GM12891 (cell line): ENCODE measurements around the gene H1-8.

Experiments used
- POLR2A ChIP-seq: IDR thresholded peaks from 2 replicates; pipeline ENCODE4 v1.6.1; 2011; ENCODE audit warnings: low read depth, low read length, control low read depth
- TAF1 ChIP-seq: IDR thresholded peaks from 2 replicates; pipeline ENCODE4 v1.6.1; 2011; ENCODE audit warnings: low read depth, low read length, control low read depth

GRCh38 chr3:129586746-129587430 lies 43.9 kb downstream of the H1-8 start:
- TF ChIP-seq TAF1 (no peak), POLR2A (no peak)
